C4-2B (cell line): ENCODE measurements around the gene VPS35L.

ENCODE experiments used
- CTCF ChIP-seq: fragments of 450-650 bp; conservative IDR thresholded peaks from 2 replicates; pipeline ENCODE4 v1.5.1; 2017; ENCODE audit warnings: mild to moderate bottlenecking
- ZFX ChIP-seq: fragments of 450-650 bp; IDR thresholded peaks from 2 replicates; pipeline ENCODE4 v1.6.1; 2017

GRCh38 chr16:19548144-19548543, 7.4 kb upstream of the VPS35L start:
- TF ChIP-seq CTCF (no peak), ZFX (no peak)
